ENCODE measurements around the gene PTPN4. TPM values are rescaled to one million over a fixed set of nuclear protein-coding genes. Genes with fewer than 3 reads are reported as not detected.
"Not testable (repeated sequence)": the region's sequence is repeated elsewhere in the genome, so short reads cannot be mapped to it uniquely, and the experiment has no call there.

PTPN4 gene
- total and polyA plus RNA-seq, 9 of the 15 experiments (the other 6 are each of a cell fraction or from before 2014, with no cell fraction given) = 5.0 to 32.8 (median 27.3) TPM

DNA sequence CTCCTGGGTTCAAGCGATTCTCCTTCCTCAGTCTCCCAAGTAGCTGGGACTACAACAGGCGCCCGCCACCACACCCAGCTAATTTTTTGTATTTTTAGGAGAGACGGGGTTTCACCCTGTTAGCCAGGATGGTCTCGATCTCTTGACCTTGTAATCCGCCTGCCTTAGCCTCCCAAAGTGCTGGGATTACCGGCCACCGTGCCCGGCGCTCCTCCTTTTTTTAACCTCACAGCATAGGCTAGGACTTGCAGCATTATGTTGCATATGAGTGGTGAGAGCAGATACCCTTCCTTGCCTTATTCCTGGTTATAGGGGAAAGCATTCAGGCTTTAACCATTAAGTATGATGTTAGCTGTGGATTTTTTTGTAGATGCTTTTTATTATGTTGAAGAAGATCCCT lies 42.3 kb downstream of the PTPN4 start:
- H4K20me1 ChIP-seq (replicated peaks; ENCODE audit: control insufficient read depth, insufficient read depth, low read length); intact Hi-C loops (cut with micrococcal nuclease); BruUV-seq (replicated peaks); H3K4me1 ChIP-seq (replicated peaks in 1 of 2; ENCODE audit: control insufficient read depth in 2 of 2, insufficient read depth in 2 of 2, low read length in 2 of 2); H2AFZ ChIP-seq (ENCODE audit: low read depth, low read length); H3K9me1 ChIP-seq (ENCODE audit: control insufficient read depth, insufficient read depth, low read length); FAIRE-seq; H3K4me2 ChIP-seq (ENCODE audit: insufficient read depth, low read length); H3K27me3 ChIP-seq (ENCODE audit: control insufficient read depth in 2 of 2, insufficient read depth in 2 of 2, low read length in 2 of 2); H3K9ac ChIP-seq (ENCODE audit: insufficient read depth in 1 of 2, low read depth in 2 of 2, low read length in 2 of 2); H3K4me3 ChIP-seq; in situ Hi-C loops (cut with MboI); ATAC-seq; CTCF ChIA-PET (ENCODE audit: low intra/inter-chr PET ratio); H3K27ac ChIP-seq (ENCODE audit: extremely low read depth, low read depth, low read length); POLR2A ChIA-PET; H3K9me3 ChIP-seq (replicated peaks; ENCODE audit: control insufficient read depth, insufficient read depth, low read depth, low read length); H3K36me3 ChIP-seq (ENCODE audit: control insufficient read depth, insufficient read depth, low read length); DNase-seq (ENCODE audit: extremely low read depth in 1 of 4, low spot score in 3 of 4): not testable (repeated sequence)
- 73% methylated on average over 10 of the region's 10 CpGs for whole genome bisulfite sequencing (ENCODE audit: insufficient coverage, low coverage, missing lambda C conversion rate)
- H3K79me2 ChIP-seq (ENCODE audit: control insufficient read depth, insufficient read depth, low read length) = peaks cover 26% of the 10 kb centered on the region

DNA sequence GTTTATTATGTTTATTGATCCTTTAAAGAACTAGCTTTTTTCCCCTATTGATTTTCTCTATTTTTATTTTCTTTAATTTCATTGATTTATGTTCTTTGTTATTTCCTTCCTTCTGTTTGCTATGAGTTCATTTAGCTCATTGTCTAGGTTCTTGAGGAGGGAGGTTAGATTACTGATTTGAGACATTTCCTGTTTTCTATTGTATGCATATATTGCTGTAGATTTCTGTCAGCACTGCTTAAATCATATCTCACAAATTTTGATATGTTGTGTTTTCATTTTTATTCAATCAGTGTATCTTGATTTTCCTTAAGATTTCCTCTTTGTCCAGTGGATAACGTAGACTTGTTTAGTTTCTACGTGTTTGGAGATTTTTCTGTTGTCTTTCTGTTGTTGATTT lies 43.4 kb downstream of the PTPN4 start:
- H3K9me3 ChIP-seq (replicated peaks; ENCODE audit: control insufficient read depth, insufficient read depth, low read depth, low read length) = no peaks in the 10 kb centered on the region
- DNase-seq (ENCODE audit: extremely low read depth in 1 of 4, low spot score in 3 of 4) (no peak), FAIRE-seq (no peak), ATAC-seq (no peak)
- 90% methylated on average over 2 of the region's 2 CpGs for WGBS (ENCODE audit: insufficient coverage, low coverage, missing lambda C conversion rate)
- H3K9ac ChIP-seq (ENCODE audit: insufficient read depth in 1 of 2, low read depth in 2 of 2, low read length in 2 of 2) = no peak overlapping the region
- ChIA-PET CTCF (ENCODE audit: low intra/inter-chr PET ratio) (no interaction called here), POLR2A (no interaction called here)
- no peaks in the 10 kb centered on the region; a peak in 1 of 5 replicates for H3K4me1 ChIP-seq (replicated peaks in 1 of 2; ENCODE audit: control insufficient read depth in 2 of 2, insufficient read depth in 2 of 2, low read length in 2 of 2)
- no peaks in the 10 kb centered on the region for H3K9me1 ChIP-seq (ENCODE audit: control insufficient read depth, insufficient read depth, low read length)
- H3K79me2 ChIP-seq (ENCODE audit: control insufficient read depth, insufficient read depth, low read length) = peaks cover 23% of the 10 kb centered on the region
- TF ChIP-seq POLR2AphosphoS5 (IDR thresholded peaks at IDR 0.05; ENCODE audit: control insufficient read depth, insufficient read depth, low read depth, low read length) (no peak), SOX6 (IDR thresholded peaks at IDR 0.05) (no peak), EP400 (IDR thresholded peaks at IDR 0.05) (0 out of 2 replicates have a peak, but pooled peaks have one; percentile 14), RBBP5 (IDR thresholded peaks at IDR 0.05; ENCODE audit: borderline replicate concordance, insufficient read depth, low read length, poor library complexity, severe bottlenecking) (no peak)
- H3K27ac ChIP-seq (ENCODE audit: extremely low read depth, low read depth, low read length) = no peak overlapping the region
- in situ Hi-C loops (cut with MboI) = no loop called here
- H2AFZ ChIP-seq (ENCODE audit: low read depth, low read length) = no peak overlapping the region
- no TSS peak for BruUV-seq (replicated peaks)
- no peaks in the 10 kb centered on the region for H3K36me3 ChIP-seq (ENCODE audit: control insufficient read depth, insufficient read depth, low read length)
- no peak overlapping the region for H3K4me3 ChIP-seq
- H4K20me1 ChIP-seq (replicated peaks; ENCODE audit: control insufficient read depth, insufficient read depth, low read length) = no peaks in the 10 kb centered on the region
- no peaks in the 10 kb centered on the region for H3K27me3 ChIP-seq (ENCODE audit: control insufficient read depth in 2 of 2, insufficient read depth in 2 of 2, low read length in 2 of 2)
- H3K4me2 ChIP-seq (ENCODE audit: insufficient read depth, low read length) = no peak overlapping the region
- intact Hi-C loops (cut with micrococcal nuclease) = no loop called here

Data from K562 (cell line).